NK-92 treated with Interleukin-12 subunit alpha and Interleukin-12 subunit beta, amount 100 ng/mL, for 24 hours (cell line): ENCODE data around the gene ATP8B3.

ENCODE experiments used
- DNase-seq: peaks from one replicate; lab custom pipeline; 2025; lab: John Stamatoyannopoulos, UW

ATP8B3 gene

DNA sequence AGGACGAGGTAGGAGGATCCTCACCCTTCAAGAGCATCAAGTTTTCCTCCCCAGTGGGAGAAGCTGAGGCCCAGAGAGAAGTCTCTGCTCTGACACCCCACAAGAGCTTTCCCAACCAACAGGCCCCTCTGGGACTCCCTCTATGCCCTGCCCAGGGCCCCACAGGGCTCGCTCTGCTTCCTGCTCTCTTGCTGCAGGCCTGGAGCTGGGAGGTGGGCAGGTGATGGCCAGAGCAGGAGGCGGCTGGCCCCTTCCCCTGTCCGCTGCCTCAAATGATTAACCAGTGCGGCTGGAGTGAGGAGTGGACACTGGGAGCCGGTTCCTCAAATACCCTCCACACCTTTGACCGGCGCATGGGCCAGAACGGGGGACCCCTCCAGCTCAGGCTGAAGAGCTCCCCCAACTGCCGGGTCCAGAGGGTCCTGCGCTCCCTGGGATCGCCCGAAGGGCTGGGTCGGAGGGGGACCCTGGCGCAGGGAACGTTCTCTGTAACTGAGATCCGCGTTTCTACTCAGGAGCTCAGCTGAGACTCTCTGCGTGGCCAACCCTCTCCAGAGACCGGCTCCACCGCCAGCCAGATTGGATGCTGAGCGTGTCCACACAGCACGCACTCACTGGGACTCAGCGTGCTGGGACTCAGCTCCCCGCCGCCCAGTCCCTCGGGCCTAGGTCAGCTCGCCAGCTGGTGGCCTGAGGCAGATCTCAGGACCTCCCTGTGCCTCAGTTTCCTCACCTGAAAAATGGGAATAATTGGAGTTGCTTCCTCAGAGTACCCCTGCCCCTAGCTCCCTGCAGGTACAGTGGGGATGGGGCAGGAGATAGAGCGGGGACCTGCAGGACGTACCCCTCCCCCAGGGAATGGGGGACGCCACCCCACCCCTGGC is 65.4 kb downstream of the ATP8B3 start:
- no peak for DNase-seq

DNA sequence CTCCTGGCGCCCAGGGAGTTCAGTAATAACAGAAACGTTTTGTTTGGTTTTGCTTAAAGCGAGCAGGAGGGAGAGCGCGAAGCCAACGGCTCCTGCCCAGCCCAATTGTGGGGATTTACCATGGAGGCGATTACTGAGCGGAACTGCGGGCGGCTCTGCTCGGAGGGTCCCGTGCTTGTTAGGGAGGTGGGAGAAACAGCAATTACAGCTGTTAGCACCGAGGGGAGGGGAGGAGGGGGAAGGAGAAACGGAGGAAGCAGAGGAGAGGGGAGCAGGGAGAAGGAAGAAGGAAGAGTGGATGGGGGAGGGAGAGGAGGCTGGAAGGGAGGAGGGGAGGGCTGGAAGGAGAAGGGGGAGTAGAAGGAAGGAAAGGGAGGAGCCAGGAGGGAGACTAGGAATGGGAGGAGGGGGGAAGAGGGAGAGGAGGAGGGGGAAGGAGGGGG is 66.5 kb downstream of the ATP8B3 start:
- DNase-seq = no peak

DNA sequence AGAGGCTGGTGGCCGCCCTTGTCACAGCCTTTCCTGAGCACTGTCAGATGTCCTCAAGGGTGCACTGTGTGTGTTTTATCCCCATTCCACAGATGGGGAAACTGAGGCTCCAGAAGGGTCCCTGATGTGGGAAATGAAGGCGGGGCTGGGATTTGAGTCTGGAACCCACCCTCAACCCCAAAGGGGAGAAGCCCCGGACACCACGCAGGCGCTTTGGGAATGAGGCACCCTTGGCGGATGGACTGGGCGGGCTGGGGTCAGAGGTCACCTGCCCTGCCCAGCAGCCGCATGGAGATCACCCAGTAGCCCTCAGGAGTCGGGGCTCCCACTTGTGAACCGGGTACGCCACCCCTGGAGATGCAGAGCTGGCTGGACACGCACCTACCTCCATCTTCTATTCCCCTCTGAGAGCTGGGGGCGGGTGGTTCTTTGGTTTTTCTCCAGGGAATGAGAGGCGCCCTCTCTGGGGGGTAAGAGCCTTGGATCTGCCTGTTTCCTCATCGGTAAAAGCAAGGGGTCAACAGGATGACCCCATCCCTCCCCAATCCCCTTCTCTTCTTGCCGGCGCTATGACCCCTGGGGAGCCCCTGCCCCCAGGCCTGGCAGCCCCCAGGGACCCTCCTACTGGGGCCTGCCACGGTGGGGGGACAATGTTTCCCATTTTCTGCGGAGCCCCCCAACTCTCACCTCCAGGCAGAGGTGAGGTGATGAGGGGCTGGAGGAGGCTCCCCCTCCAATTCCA is 67.1 kb downstream of the ATP8B3 start:
- DNase-seq = no peak

DNA sequence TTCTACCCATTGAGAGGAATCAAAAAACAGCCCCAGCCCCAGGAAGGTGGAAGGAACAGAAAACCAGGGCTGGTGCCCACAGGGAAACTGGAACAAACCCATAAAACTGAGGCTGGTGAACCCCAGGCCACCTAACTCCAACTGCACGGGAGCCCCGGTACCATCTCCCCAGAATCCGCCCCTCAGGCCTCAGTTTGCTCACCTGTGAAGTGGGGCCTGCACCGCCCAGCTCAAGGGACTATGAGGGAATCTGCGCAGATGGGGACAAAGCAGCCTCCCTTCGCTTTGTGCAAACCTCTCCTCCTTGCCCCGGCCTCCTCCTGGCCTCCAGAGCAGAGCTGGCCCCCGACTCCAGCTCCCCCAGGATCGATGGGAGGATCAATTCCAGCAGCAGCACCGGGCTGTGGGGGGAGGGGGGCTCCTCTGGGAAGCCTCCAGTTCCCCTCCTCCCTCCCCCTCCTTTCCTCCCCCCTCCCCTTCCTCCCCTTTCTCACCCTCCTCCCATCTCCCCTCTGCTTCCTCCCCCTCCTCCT is 67.9 kb downstream of the ATP8B3 start:
- DNase-seq = no peak

DNA sequence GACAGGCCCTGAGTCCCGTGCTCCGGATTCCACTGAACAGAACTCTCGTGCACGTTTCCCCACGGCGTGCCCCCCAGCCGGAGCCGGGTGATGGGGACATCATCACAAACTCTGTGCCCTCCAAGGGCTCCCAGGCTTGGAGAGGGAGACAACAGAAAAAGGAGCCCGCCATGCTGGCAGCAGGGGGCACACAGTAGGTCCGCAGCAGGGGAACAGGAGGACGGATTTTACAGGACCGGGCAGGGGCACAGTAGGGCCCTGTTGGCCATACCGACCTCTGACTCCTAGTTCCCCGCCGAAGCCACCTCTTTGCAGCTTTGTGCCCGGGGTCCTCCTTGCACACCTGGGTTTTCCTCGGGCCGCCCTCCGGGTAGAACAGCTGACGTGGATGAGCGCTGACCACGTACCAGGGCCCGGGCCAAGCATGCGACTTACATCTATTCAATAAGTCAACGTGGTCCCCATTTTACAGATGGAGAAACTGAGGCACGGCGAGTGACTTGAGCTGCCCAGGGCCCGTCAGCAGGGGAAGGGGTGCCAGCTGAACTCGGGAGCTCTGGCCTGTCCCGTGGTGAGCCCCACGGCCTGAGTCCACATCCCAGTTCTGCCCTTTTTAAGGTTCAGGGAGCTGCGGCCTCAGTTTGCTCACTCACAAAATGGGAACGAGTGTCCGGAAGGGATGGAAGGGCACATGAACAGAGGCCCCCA is 68.9 kb downstream of the ATP8B3 start:
- no peak for DNase-seq

DNA sequence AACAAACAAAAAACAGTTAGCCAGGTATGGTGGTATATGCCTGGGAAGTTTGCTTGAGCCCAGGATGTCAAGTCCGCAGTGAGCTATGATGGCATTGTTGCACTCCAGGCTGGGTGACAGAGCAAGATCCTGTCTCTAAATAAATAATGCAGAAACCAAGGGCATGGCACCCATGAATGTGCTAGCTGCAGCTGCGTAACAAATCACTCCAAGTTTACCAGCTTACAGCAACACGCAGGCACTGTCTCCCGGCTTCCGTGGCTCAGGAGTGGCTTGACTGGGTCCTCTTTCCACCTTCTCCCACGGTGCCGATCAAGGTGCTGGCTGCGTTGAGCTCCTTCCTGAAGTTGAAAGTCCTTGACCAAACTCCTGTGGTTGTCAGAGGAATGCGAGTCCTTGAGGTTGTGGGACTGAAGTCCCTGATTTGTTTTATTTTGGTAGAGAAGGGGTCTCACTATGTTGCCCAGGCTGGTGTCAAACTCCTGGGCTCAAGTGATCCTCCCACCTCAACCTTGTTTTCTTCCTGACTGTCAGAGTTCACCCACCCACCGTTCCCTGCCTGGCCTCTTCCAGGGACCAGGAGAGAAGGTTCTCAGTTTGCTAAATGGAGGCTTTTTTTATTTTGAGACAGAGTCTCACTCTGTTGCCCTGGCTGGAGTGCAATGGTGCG is 72.0 kb downstream of the ATP8B3 start:
- DNase-seq = no peak

DNA sequence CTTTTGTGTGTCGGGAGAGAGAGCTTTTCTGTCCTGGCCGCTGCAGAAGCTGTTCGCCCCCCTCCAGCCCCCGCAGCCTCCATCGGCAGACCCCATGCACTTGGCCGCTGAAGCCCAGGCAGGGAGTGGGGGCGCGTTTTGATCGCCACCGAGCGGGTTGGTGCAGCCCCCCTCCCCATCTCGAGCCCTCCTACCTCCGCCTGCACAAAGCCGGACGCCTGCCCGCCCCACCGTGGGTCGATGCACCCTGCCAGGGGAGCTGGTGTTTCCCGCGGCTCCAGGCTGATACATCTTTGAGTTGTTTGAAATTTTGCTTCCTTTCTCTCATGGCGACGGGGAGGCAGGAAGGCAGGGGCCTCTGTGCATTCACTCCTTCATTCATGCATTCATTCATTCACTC is 75.1 kb downstream of the ATP8B3 start:
- no peak for DNase-seq

DNA sequence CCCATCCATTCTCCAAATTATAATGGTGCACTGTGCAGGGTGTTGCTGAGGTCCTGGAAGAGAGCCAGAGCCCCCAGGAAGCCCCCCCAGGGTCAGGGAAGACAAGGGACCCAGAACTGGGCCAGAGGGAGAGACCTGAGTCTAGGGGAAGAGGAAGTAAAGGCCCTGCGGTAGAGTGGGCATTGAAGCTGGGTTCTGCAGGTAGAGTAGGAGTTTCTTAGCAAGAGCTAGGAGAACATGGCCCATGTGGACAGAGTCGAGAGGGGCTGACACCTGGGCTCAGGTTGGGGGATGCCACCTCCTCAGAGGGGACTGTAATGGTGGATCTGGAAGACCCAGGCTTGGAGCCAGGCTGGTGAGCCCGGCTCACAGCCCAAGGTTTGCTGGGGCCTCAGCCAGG is 75.8 kb downstream of the ATP8B3 start:
- no peak for DNase-seq

DNA sequence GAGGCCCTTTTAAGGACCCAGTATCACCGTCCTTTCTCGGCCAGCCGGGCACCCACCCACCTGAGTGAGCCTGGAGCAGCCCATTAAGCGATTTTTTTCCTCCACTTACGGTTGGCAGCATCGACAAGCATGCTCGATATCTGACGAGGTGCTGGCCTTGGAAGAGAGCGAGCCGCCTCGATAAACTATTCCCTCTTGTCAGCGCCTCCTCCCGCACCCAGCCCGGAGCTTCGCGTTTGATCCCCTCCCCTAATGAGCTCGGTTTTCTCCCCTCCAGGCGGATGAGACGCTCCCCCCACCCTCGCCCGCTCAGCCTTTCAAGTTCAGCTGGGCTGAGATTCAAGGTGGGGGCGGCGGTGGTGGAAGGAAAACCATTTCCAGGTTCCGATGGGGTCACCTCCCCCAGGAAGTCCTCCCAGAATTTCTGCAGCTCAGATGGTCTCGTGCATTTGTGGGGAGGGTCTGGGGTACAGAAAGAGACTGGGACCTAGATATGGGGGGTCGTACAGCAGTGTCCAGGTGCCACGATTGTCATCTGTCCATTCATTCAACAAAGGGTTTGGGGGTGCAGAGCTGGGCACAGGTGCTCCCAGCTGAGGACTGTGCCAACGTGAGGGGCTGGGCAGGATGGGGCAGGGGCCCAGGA is 77.6 kb downstream of the ATP8B3 start:
- no peak for DNase-seq
